Measurements from ENCODE around the gene LRRN4. TPM values are rescaled to one million over a fixed set of nuclear protein-coding genes. Genes with fewer than 3 reads are reported as not detected.
"Not testable (repeated sequence)": the region's sequence is repeated elsewhere in the genome, so short reads cannot be mapped to it uniquely, and the experiment has no call there.

The LRRN4 gene
- total RNA-seq, 1 experiment from 2014 or later = 0.86 TPM

DNA sequence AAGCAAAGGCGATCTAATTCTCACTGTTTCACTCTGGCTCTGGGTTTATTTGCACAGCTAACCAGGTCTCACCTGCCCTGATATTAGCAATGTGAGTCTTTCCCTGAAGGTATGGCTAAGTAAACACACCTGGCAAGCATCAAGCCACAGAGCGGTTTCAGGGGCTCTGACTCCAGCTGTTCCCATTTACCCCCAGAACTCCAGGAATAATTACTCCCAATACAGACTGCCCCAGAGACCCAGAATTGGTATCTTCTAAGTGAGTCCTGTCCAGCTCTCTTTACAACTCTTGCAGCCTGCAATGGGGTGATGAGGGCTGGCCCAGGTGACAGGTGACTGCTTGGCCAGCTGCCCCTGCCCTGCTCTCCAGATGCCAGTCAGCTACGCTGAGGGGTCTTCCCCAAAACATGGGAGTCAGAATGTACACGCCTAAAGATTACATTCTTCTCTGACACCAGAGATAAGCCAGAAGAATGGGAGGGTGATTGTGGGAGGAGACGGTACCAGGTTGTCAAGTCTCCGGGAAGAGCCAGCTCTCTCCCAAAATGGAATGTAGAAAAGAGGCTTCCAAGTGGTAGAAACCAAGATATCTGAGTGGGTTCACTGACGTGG is 4.9 kb upstream of the LRRN4 start:
- DNase-seq (ENCODE audit: low read depth) = no peak

DNA sequence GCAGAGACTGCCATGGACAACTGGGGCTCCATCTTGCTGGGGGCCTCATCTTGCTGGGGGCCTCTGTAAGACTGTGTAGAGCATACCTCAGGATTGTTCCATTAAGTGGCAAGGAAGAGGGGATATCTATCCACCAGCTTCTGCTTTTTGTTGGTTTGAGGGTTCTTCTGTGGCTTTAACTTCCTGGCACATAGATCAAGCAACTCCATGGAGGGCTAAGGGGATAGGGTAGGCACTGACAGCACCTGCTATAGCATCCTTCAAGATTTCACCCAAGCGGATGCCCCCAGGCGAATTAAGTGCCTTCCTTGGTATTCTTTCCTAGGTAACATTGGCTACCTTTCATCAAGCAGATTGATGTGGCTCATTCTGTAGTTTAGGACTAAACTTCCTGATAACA is 3.8 kb upstream of the LRRN4 start:
- DNase-seq (ENCODE audit: low read depth) = no peak

DNA sequence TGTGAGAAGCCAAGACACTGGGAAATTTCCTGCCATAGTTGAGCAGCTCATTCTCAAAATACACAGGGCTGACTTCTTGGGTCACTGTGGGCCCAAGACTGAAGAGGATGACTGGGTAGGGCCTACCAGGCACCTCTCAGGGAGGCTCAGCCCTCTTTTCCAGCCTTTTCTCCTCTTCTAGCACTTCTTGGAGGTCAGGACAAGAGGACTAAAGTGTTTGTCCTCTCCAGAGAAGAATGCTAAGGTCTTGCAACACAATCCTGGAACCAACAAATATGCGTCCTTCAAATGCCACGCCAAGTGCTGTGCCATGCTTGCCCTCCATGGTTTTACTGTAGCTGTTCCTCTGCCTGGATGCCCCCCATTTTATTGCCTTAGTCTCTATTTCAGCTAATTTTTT is 3.3 kb upstream of the LRRN4 start:
- DNase-seq (ENCODE audit: low read depth) = no peak

DNA sequence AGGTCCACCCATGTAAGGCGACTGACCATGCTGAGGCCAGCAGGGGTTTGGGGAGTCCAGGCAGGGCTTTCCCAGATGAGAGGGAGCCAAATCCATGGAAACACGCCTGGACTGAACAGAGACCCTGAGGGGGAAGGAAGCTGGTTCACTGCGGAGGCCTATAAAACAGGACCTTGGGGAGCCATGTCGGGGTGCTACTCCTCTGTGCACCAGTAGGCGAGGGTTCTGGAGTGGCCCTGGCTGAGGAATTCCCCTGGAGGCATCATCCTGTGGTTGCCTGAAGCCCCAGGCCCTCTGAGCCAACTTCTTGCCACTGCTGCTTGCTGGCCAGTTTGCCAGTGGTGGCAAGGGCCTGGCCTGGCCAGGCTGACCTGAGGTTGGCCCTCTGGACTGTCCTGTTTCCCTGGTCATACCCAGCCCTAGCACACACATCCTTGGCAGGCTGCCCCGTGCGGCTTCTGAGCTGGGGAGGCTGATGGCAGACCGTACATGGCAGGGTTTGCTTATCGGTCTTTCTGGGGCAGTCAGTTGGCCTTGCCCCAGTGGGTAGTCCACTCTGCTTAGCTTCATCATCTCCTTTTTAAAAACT is 2.2 kb upstream of the LRRN4 start:
- no peak for DNase-seq (ENCODE audit: low read depth)

DNA sequence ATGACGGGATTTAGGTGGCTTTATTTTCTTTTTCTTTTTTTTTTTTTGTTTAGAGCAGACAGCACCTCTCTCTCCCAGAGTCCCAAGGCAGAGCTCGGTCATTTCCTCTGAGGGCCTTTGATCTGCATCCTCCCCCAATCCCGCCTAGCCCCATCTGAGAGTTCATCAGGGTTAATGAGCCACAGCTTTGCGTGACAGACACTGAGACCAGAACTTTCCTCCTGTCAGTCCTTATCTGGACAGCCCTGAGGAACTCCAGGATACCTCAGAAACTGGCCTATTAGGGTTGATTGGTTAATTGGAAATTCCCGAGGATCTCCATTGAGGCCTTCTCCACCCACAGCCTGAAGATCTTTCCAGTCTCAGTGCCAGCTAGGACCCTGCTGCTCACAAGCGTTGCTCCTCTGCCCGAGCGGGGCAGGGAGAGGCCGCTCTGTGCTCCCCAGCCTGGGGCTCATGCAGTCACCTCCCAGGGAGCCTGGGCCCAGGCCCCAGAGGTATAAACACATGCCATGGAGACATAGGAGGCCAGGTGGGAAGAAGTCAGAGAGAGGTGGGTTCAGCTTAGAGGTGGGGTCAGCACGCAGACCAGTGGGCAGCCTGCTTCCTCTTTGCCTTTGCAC is 1.4 kb upstream of the LRRN4 start:
- peak; percentile 21 for DNase-seq (ENCODE audit: low read depth)

DNA sequence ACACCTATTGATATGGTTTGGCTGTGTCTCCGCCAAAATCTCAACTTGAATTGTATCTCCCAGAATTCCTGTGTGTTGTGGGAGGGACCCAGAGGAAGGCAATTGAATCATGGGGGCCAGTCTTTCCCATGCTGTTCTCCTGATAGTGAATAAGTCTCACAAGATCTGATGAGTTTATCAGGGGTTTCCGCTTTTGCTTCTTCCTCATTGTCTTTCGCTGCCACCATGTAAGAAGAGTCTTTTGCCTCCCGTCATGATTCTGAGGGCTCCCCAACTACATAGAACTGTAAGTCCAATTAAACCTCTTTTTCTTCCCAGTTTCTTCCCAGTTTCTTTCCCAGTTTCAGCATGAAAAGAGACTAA is 810 bp upstream of the LRRN4 start:
- DNase-seq (ENCODE audit: low read depth) = not testable (repeated sequence)

DNA sequence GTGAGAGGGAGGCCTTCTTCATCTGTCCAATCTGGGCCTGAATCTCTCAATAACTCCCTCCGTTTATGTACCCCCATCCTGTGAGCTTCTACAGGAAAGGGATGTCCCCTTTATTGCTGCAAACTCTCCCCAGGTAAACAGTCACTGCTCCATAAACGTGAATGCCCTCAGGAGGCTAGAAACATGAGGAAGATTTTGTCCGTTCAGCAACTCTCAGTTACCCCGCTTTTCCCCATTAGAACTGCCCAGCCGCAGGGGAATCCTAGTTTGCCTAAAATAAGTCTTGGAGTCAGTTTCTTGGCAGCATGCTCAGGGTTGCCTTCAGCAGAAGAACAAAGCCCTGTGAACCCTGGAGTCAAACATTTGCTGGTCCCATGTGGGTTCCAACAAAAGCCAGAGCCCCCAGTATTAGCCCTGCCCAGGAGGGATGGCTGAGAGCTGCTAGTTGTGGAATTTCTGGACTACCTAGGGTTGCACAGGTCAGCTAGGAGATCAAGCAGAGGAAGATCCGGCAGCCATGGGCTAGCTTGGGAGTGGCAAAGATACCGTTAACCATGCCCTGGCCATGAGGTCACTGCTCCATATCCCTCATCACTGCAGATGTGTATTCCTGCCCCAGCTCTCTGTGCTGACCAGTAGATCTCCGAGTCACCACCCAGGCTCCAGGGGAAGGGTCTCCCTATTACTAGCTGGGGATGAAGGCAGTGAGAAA is 640 bp downstream of the LRRN4 start:
- DNase-seq (ENCODE audit: low read depth) = no peak

DNA sequence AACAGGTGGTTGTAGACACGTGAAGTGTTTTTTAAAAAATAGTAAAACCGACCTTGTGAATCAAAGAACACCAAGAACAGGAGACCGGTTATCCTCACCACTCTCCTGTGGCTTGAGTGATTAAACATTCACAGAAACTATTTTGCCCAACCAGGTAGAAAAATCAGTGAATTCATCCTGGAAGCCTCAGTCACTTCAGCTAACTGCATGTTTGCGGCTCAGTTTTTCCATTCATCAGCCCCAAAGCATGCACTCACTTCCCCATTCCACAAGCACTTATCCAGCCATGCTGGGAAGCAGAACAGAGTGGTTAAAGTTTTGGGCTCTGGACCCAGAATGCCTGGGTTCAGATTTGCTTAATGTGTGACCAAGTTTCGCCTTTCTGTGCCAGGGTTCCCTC is 2.4 kb downstream of the LRRN4 start:
- DNase-seq (ENCODE audit: low read depth) = peak; percentile 37

DNA sequence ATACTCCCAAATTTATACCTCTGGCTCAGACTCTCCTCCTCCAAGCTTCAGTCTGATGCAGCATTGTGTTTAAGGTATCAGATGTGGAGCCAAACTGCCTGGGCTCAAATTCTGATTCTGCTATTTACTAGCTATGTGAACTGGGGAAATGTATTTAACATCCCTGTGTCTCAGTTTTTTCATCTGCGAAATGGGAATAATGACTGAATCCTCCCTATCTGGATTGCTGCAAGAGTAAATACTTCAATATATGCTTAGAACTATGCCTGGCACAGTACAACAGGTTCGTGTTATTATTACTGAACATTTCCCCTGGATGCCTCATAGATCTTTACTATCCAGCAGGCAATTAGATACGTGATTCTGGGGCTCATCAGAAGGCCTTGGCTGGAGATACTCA is 5.5 kb downstream of the LRRN4 start:
- no peak for DNase-seq (ENCODE audit: low read depth)

DNA sequence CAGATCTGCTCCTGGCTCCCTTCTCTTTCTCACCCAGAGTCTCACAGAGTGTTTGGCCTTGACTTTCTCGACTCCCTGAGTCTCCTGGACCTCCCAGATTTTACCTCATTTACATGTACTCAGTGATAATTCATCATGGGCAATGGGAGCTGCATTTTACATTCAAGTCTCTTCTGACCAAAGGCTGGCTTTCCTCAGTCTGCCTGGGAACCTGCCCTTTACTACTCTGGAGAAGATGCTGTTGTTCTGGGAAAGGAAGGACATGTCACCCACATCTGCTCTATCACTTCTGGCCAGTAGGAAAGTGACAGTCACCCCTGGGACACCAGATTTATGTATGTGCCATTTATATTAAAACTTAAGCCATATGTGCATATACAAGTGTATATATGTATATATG is 7.4 kb downstream of the LRRN4 start:
- no peak for DNase-seq (ENCODE audit: low read depth)

DNA sequence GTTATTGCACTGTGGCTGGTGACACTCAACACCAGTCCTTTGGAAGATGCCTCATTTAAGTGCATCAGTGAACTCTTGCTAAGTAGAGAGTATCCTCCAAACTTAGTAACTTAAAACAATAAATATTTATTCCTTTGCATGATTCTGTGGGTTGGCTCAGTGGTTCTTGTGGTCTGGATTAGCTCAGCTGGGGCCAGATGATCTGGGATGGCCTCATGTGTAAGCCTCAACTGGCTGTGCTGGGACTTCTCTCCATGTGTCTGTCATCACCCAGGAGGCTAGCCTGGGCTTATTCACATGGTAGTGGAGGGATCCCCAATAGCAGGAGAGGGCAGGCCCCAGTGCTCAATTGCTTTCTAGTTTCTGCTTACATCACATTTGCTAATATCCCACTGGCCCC is 8.3 kb downstream of the LRRN4 start:
- DNase-seq (ENCODE audit: low read depth) = no peak

DNA sequence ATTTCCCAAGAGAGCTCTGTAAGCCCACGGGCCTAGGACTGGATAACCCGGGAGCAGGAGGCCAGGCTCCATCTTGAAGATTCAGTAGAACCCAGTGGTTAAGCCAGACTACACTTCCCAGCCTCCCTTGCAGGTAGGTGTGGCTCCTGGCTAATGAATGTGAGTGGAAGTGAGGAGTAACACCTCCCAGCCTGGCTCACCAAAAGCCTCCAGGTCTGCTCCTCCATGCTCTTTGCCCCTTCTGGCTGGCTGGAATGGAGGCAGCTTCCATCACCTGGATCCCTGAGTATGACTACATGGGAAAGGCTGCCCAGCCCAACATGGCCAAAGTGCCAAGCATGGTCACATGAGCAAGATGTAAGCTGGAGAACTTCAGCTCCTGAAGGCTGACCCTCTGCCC is 9.7 kb downstream of the LRRN4 start:
- no peak for DNase-seq (ENCODE audit: low read depth)

DNA sequence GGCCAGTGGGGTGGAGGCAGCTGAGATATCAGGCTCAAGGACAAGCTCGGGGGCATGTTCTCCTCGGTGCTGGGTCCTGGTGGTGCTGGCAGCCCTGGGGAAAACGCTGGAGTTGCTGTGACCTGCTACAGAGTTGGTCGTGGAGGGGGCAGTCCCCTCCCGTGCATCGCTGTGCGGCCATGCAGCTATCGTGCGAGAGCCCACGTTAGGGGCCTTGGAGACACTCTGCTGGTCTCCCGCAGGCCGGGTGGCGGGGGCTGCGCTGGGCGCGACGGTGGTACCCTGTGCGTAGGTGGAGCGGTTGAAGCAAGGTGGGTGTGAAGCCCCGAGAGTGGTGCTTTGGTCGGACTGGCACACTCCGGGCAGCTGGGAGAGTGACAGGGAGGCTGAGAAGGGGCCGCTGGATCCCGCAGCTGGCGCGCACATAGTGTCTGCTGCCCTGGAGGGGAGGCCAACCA is 12.0 kb downstream of the LRRN4 start:
- no peak for DNase-seq (ENCODE audit: low read depth)

DNA sequence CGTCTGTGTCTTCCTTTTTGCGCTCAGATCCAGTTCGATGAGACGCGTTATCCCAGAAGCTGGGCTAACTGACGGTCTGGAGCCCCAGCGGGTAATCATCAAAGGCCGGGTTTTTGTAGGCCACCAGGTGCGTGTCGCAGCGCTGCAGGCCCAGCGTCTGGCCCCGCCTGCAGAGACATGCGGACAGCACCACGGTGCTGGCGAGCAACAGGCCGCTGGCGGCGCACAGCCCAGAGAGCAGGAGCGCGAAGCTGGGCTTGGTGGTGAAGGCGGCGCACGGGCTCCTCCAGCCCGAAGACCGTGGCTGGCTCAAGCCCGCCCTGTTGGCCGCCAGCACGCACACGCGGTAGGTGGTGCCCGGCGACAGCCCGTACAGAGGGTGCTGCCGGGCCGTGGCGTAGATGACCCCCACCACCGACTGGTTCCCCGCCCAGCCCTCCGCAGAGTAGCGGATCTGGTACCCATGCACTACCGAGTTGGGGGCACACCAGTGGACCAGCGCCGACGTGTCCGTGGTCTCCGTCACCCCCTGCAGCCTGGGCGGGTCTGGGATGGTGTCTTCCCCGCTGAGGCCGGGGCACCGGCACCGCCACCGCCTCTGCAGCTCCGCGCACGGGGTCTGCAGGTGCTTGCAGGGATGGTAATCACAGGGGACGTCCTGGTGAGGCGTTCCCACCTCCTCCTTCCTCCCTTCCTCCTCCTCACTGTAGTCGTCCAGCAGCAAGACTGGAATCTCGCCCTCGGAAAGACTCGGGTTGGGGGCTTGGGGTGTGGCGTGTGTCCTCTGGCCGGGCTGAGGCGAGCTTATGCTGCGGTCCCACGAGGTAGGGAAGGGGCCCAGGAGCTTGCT is 12.7 kb downstream of the LRRN4 start:
- DNase-seq (ENCODE audit: low read depth) = no peak

DNA sequence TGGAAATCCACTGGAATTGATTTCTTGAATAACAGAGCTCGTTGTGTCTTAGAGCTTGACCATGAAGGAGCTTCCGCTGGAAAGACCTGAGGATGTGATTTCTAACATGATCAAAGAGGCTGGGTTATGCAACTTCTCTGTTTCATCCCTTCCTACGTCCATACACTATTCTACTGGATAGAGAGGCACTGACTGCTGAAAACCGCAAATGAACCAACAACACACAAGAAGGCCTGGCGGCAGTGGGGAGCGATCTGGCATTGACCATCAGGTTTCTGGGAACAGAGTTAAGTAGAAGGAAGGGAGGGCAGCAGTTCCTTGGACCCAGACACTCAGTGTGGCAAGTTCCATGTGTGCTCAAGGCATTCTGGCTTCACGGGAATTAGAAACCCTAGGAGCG is 13.3 kb downstream of the LRRN4 start:
- no peak for DNase-seq (ENCODE audit: low read depth)

DNA sequence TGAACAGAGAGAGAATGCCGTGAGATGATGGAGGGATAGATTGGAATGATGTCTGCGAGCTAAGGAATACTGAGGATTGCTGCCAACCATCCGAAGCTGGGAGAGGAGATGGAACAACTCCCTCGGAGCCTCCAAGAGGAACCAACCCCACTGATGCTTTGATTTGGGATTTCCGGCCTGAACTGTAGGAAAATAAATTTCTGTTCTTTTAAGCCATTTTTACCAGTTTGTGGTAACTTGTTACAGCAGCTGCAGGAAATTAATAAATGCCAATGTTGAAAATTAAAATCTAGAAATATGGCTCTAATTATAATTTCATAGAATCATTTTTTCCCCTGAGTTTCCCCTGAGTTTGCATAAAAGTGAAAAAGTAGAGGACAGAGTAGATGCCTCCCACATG is 14.1 kb downstream of the LRRN4 start:
- DNase-seq (ENCODE audit: low read depth) = no peak

DNA sequence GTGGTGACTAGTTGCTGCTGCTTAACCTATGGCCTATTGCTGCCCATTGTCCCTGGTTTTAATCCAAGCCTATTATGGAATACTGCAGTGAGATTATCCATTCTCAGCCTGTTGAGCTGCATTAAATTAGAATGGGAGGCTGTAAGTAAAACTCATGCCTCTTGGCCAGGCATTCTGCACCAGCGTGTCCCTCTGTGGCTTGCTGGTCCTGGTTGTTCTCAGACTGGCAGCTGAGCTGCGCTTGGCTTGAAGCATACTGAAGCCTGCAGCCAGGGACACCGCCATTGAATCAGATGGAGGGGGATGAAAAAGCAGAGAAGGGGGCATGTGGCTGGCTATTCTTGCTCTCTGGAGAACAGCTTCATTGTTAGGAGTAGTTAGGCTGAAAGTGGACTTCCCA is 15.6 kb downstream of the LRRN4 start:
- no peak for DNase-seq (ENCODE audit: low read depth)

DNA sequence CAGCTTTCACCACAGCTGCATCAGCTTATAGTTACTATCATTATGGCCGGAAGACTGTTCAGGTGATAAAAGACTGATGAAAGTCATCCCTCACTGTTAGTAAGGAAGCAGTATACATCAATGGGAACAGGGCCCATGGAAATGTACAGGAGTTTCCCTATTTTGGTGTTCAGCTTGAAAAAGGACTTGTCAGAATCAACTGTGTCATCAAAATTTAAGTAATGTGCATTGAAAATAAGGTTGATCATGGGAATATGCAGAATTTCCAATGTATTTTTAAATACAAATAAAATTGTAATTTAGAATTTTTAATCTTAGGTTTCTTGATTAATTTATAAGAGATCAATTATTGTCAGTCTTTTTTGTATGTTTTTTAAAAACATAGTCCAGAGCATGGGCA is 16.8 kb downstream of the LRRN4 start:
- no peak for DNase-seq (ENCODE audit: low read depth)

DNA sequence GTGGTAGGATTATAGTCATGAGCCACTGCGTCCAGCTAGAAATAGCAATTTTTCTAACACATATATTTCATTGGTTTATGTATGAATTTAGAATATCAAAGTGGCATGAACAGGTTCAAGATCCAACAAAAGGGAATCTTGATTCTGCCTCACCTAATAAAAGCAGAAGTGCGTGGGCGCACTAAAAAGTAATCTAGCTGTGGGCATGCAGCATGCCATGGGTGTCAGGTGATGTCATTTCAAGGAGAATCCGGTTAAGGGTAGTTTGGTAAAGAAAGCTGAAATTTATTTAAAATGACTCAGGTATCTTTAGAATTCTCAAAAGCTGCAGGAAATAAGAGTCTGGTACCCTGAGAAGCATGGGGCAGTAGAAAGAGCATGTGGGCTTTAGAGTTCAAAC is 17.6 kb downstream of the LRRN4 start:
- no peak for DNase-seq (ENCODE audit: low read depth)

DNA sequence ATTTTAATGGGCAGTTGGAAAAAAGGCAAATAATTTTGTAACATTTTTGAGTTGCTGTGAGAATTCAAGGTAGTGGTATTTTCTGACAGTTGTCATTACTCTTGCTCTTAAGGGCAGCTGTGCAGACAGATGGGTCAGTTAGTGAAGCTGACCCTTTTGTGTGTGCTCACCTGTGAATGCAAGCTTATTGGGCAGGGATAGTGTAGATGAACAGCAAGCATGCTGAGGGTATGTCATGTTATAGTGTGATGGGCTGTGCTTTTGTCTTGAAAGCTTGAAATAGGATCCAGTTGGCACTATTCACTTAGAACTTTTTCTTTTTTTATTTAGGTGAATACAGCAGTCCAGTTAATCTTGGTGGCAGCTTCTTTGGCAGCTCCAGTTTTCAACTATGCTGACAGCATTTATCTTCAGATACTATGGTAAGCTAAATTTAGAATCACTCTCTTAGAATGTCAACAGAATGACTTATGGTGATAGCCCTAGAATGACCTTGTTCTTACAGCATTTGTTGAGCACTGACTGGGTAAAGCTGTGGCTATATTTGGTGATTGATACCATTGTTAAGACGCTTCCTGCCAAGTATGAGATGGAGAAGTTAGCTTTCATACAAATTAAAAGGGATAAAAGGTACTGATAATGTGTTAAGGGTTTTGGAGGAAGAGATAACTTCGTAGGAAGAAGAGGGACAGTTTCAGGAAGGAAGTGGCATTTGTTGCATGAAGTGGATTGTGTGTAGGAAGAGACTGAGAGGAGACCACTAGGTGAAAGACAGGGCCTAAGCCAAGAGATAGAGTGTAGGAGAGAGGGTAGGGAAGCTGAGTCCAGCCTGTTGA is 19.5 kb downstream of the LRRN4 start:
- DNase-seq (ENCODE audit: low read depth) = no peak

DNA sequence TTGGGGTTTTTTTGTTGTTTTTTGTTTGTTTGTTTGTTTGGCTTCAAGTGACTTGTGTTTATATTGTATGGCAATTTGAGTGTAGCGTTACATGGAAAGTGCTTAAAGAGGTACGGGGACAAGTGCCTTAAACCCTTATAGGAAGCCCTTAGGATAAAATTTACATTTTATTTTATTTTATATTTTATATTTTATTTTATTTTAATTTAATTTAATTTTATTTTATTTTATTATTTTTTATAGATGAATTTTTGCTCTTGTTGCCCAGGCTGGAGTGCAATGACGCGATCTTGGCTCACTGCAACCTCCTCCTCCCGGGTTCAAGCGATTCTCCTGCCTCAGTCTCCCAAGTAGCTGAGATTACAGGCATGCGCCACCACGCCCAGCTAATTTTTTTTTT is 21.0 kb downstream of the LRRN4 start:
- not testable (repeated sequence) for DNase-seq (ENCODE audit: low read depth)
